ENCODE data around the gene MAP3K5.
A peak's percentile ranks its signal among the peaks of the same experiment; 100 is the strongest.

Gene MAP3K5

DNA sequence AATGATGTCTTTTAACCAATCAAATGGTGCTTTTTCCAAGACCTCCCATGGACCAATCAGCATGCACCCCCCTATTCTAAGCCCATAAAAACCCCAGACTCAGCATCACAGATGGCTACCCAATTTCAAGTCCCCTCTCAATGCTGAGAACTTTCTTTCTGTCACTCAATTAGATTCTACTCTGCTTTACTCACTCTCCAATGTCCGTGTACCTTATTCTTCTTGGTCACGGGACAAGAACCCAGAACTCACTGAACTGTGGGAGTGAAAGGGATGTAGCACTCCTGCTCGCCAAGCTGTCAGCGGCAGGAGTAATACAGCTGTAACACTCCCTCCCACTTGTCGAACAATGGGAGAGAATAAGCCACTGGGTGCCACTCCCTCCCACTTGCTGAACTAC is 221.2 kb downstream of the MAP3K5 start:
- no peak for DNase-seq (ENCODE audit: low read depth)

DNA sequence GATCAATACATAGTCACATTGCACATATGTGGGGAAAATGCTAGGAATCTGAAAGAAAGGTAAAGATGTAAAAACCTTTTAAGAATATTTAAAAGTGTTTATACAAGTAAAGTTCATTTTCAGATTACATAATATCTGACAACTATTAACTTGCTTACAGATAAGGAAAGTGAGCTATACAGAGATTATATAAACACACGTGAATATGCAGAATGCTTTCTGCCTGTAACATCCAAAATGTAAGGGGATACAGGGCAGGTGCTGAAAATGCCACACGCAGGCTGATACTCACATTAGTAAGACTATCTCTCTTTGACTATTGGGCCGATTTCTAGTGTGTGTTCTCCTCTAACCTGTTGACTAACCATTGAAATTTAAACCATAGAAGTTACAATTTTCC is 224.1 kb downstream of the MAP3K5 start:
- DNase-seq (ENCODE audit: low read depth): no peak

DNA sequence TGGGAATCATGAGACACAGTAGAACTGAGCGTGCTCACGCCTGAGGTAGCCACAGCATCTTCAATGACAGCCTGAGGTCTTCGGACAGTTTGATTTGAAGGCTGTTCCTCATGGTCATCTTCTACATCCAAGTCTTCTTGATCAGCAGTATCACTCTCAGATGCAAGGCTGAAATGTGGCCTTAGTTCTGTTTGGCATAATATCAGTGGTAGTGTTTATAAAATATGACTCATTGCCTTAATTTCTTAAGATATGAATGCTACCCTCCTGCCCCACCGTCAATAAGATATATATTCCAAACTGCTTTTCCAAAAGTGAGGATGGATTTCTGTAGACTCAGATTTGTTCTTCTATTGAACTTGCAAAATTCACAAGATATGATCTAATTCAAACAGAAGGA is 224.6 kb downstream of the MAP3K5 start:
- DNase-seq (ENCODE audit: low read depth): no peak

DNA sequence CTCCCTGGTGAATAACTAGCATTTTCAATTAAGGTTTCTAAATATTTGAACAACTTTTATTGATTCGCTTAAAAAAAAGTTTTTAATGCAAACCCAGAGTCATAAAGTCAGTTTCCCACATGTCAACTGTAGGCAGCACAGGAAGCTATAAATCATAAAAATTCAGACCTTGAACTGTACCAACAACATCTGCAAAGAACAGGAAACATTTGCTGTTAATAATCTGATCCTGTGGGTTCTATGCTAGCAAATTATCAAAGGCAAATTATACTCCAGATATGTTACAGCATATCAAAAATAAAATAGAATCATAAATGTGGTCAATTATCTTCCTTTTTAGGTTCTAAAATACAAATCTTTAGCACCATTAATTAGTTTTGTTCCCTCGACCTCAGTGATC is 225.4 kb downstream of the MAP3K5 start:
- no peak for DNase-seq (ENCODE audit: low read depth)

DNA sequence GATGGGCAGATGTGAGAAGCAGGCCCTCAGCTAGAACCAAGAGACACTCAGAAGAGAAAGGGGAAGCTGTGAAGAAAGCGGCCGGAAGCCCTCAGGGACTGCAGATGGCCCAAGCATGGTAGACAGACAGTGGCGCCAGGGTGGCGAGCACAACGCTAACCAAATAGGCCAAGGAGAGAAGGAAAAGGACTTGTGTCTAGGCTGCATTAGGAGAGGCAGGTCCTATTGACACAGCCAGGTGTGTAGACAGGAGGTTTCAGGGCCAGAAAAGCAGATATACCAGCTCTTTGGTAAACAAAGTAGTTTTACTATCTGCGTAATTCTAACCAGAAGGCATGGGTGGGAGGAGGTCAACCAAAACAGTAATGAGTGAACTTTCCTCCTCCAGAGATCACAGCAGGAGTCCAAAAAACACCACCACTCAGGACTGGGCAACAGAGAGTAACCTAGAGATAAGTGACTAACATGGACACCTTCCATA is 226.2 kb downstream of the MAP3K5 start:
- no peak for DNase-seq (ENCODE audit: low read depth)

DNA sequence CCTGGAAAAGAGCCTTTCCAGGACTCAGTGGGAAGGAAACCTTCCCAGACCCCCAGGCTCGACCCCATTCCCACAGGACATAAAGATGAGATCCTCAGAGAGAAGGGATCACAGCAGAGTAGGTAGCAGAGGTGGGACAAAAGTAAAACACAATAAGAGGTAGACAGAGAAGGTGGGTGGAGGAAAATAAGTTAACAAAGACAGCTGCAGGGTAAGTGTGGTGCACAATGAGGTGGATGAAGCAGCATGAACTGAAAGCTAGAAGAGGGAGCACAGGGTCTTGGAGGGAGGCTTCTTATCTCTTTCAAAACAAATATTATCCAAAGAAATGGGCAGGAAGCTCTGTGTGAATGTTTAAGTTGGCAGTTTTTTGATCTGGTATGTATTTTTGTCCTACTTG is 228.1 kb downstream of the MAP3K5 start:
- DNase-seq (ENCODE audit: low read depth): no peak

DNA sequence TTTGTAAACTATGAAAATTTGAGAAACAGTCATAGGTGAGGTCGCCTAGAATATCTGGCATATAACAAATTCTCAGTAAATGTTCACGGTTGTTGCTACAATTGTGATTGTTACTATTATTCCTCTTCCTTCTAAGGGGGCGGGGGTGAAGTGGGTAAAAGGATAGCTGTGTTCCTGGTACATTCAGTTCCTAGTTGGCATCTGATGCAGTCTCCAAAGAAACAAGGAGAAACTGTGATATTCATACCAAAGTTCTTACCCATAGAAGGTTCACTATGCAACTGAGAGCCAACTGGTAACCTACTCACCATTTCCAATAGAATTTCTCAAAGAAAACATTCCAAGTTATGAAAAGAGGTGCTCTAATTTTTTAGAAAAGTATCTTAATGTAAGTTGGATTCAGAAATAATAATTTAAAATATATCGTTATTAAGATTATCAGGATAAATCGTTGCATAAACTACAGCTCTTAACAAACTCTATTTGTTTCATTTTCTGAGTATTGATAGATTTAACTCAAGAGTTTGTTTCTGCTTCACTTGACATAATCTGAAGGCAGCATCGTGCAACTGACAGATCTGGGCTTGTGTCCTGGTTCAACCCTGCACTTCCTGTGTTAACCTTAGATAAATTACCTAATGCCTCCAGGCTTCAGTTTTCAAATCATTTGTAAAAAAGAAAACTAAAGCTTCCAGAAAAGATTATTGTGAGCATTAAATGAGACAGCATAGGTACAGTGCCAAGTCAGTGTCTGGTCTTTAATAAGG is 228.7 kb downstream of the MAP3K5 start:
- DNase-seq (ENCODE audit: low read depth): no peak

DNA sequence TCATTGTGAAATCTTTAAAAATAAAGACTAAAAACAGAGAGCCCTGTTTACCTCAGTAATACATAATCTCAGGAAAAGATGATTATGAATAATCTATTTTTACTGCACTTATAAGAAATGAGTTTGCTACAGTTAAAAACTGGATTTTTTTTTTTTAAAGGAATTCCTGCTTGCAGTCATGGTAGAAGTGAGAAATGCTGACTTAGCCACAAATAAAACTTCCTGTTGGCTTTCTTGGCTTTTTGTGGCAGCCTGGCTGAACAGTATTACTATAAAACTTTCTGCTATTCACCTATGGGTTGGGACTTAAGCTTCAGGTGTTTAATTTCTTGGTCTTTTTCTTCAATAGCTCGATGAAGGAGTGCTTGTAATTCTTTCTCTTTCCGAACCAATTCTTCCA is 230.1 kb downstream of the MAP3K5 start:
- DNase-seq (ENCODE audit: low read depth): no peak

DNA sequence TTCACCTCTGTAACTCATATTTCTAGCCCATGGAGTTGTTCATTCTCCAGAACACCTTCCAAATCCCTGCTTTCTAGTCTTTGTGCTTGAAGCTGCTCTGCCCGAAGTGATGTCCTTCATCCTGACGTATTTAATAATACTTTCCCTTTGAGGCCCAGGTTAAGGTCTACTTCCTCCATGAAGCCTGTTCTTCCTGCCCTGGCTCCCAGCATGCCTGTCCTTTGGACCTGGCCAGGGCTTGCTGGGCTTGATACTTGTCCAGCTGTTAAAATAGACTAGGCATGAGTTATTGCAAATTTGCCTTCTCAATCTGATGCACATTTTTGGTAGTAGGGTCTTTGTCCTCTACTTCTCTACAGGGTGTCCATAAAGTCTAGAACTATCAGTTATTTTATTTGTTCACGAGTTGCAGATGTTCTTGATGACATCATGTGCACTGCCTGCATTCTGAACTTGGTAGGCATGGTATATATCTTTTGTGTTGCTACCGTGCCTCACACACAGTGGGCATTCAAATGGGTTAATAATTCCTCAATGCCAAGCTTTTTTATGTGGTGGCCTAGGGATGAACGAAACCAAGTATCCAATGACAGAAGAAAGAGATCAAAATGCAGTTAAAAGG is 239.0 kb downstream of the MAP3K5 start:
- DNase-seq (ENCODE audit: low read depth): no peak

DNA sequence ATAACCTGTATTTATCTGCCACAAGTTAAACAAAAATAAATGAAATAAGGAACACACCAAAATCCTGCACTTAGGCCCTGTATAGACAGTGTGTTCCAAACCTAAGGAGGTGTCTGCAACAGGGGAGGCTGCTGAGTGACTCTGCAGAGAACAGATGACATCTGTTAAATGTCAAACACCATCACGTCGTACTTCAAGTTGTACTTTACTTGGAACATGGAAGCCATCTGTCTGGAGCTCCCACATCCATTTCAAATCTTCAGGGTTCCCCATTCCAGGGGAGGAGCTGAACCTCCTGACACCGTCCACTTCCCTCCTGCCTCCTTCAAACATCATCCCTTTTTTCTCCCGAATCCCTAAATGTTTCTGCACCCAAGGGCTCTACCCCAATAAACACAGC is 240.2 kb downstream of the MAP3K5 start:
- no peak for DNase-seq (ENCODE audit: low read depth)

DNA sequence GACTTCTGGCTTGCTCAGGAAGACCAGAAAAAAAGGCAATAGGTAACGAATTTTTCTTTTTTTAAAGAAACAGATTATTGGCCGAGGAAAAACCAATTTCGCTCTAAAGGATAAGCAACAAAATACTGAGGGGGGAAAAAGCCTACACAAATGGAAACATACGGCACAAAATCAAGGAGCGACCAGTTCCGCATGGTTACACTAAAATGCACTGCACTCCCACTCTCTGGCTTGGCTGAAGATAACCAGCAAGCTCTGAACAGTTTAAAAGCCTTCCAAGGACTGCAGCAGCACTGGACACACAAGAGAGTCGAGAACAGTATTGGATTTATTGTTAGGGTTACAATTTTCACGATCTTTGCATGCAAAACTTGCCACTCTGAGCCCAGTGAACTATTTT is 241.2 kb downstream of the MAP3K5 start:
- no peak for DNase-seq (ENCODE audit: low read depth)

DNA sequence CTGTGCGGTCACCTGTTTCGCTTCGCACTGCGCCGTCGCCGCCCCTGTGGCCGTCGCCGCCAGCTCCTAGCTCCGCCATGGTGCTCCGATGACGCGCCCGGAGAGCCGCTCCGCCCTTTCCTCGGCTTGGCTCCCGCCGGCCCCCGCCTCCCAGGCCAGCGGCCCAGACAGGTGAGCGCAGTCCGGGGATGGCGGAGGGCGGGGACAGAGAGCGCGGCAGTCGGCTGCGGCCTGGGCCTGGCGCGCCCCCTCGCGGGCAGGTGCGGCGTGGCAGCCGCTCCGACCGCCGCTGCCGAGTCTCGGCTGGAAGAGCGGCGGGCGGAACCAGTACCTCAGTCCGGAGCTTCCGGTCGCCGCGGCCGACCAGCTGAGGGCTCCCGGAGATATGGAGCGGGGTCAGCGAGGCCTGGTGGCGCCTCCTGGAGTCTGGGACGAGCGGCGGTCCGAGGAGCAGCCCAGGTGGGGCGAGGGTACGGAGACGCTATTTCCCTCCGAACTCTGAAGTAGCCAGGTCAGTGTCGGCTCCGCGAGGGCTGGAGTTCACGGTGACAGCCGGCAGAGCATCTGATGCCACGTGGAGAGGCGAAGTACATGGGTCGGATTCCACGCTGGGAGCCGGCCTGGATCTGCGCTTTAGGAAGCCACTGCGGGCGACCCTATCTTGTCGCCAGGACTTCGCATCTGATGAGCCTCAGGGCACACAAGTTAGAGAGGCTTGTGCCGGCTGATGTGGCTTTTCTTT is 241.8 kb downstream of the MAP3K5 start, which contains the start of gene MAP7:
TSS of gene MAP7 (minus strand) at position 93 of the 742 bp plus-strand sequence. CDS start at position 79, 14 bp downstream.
- peak; percentile 62 for DNase-seq (ENCODE audit: low read depth)

DNA sequence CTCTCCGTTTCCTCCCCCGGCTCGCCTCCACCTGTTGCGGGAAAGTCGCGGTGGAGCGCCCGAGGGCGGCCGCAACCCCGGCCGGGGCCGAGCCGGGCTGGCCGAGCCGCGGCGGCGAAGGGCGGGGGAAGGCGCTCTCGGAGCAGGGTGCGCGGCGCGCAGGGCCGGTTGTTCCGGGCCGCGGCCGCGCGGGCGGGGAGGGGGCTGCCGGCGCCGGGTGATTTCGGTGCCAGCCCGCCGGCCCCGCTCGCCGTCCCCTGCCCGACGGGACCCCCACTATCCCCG is 242.3 kb downstream of the MAP3K5 start:
- no peak for DNase-seq (ENCODE audit: low read depth)

DNA sequence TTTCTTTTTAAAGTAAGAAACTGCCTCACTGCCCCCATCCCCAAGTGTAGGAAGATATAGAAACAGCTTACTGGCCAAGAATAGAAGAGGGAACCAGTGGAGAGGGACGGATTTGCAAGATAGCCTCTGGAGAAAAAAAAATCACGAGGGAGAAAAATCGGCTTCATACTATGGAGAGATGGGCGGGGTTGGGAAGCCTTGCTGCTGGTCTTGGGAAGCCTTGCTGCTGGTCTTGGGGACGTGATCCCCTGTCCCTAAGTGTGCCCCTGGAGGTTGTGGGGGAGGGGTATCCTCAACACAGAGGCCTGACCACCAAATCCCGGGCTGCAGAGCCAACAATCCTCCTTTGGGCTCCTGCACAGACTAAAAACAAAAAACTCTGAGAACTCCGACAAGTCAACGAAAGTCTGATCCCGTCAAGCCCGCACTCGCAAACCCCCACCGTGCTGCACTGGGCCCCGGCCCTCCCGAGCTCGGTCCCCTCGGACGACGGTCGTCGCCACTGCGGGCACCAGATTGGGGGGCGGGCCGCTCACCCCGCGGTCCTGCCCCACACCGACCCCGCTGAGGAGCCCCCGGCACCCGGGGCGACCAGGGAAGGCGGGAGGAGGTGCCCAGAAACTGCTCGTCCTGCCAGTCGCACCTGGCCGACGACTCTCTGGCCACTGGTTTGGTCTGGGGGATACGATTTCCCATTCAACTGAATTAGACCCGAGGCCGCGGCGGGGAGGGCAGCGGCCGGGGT is 242.8 kb downstream of the MAP3K5 start:
- DNase-seq (ENCODE audit: low read depth): no peak

DNA sequence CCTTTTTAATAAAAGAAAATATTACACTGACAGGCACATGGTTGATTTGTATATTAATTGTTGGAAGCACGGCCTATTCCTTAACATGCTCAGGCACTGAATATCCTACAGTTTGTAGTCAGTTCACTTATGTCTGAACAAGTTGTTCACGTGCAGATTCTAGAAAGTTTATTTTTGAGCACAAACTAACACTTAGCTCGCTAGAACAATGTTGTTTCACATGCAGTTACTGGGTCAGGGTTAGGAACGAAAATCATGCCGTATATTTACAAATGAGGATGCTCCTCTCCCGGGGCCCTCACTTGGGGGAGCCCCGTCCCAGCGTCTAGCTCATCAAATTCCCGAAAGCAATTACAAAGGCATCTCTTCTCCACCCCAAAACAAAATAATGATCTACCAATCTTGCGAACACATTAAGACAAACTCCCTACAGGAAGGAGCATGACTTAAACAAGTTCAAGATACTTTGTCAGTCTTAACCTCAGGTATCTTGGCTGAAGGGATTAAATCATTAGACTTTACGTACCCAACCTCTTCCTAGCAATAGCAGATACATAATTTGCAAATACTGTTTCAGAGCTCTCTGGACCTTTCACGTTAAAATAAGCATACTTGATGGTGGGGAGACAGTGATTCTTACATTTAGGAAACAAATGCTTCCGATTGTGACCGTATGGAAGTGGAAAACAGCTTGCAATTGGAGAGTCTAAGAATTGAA is 243.5 kb downstream of the MAP3K5 start:
- DNase-seq (ENCODE audit: low read depth): no peak

DNA sequence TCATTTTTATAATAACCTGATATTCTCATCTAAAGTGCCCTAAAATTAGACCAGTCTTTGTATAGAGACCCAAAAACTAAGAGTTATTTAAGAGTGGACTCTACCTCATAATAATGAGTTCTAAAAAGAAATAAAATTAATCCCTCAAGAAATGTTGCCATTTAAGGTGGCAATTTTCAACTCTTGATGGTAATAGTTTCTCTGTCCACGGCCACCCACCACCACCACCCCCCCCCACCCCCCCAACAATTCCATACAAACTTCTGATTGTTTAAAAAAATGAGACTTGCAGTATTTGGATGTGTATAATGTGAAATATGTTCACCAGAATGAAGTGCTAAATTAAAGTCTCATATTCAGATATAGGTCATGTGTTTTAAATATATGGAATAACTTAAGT is 244.4 kb downstream of the MAP3K5 start:
- no peak for DNase-seq (ENCODE audit: low read depth)

DNA sequence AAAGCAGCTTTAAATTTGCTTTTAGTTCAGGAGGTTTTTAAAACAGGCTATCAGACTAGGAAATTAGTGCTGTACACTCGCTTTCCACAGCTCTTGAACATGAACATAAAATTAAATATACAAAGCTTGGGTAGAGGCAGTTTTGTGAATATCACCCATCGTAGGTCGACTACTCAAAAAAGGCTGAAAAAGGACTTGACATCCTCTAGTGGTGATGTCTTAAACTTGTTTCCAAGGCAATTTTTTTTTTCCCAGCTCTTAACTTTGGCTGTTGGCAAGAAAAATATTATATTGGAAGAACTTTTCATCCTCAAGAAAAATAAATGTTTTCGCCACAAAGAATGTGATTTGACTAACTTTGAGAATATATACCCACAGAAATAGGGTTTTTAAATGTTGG is 244.9 kb downstream of the MAP3K5 start:
- no peak for DNase-seq (ENCODE audit: low read depth)

DNA sequence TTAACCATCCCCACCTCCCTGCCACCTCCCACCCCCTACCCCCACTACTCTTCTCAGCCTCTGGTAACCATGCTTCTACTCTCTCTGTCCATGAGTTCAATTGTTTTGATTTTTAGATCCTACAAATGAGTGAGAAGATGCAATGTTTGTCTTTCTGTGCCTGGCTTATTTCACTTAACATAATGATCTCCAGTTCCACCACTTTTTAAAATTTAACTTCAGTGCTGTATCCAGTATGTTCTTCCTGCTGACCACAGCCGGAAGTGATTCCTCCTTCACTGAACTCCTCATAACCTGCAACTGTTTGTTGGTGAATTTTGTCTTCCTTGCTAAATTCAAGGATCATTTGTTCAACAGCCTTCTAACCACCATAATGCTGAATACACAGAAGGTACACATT is 245.9 kb downstream of the MAP3K5 start:
- no peak for DNase-seq (ENCODE audit: low read depth)

DNA sequence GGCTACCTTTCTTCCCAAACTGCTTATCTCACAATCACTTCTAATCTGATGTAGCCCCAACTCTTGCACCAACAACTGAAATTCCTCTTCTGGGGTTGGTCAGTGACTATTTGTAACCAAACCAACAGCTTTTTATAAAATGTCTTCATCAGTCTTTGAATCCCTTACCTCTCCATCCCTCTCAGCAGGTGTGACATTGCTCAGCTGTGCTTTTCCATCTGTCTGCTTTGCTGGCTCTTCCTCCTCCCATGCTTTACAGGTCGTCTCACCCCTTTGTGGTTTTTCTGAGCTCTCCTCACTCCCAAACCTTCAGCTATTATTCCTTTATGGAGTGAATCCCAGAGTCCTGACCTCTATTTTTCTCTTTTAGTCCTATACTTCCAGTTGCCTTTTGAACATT is 248.0 kb downstream of the MAP3K5 start:
- DNase-seq (ENCODE audit: low read depth): no peak

DNA sequence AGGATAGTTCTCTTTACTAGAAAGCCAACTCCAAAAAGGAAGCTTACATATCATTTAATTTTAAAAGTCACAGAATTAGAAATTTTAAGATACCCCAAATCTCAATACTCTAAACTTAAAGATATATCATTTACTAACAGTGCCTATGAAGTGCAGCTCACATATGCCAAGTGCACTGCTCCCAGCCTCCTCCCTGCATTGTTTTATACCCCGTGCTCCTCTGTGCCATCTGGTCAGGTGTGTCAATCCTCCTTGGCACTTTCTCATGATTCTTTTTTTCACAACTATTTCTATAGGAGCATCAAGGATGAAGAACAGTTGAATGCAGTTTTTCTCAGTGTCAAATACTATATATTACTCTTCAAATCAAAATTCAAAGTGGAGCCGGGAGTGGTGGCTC is 250.9 kb downstream of the MAP3K5 start:
- DNase-seq (ENCODE audit: low read depth): no peak

DNA sequence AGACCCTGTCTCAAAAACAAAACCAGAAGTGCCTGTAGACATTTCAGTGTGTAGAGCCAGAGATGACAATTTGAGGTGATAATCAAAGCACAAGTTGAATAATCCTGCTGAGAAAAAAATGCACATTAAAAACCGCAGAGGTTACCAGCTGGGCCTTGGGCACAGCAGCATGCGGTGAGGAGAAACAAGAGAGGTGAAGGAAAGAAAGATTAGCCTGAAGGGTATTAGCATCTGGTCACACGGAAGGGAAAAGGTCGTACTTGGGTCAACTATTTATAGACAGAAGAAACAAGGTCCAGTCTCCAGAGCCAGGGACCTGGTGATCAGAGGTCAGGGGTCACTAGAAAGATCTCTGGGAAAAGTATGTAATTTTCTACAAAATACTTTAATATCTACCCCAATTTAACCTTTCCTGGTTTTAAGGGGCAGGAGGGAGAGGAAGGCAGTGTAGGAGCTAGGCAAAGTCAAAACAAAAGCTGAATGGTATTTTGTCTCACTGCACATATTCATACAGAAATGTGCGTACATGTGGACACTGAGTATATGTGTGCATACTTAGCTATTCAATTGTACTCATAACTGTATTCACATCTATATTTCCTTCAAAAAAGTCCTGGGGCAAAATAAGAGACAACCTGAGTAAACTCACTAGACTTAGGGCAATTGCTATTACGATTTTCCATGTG is 252.2 kb downstream of the MAP3K5 start:
- no peak for DNase-seq (ENCODE audit: low read depth)
